ENCODE results near the gene SEMA3G.

SEMA3G gene

GRCh38 chr3:52447512-52448355 lies 2.8 kb upstream of the SEMA3G start:
- H3K9me3 ChIP-seq (ENCODE audit: control insufficient read depth, low read depth, low read length), result no peaks in the 10 kb centered on the region
- no peak overlapping the region for H3K9ac ChIP-seq (ENCODE audit: low read length)
- H3K4me3 ChIP-seq (ENCODE audit: low read length), result no peak overlapping the region
- no peaks in the 10 kb centered on the region for H3K36me3 ChIP-seq (ENCODE audit: control insufficient read depth, low read depth, low read length)
- H3K4me1 ChIP-seq (ENCODE audit: control insufficient read depth, low read depth, low read length), result no peaks in the 10 kb centered on the region
- no peak overlapping the region for H3K27ac ChIP-seq (ENCODE audit: low read length)
- H3K27me3 ChIP-seq (ENCODE audit: control insufficient read depth, insufficient read depth, low read length), result no peaks in the 10 kb centered on the region

- Histone ChIP-seq H3K9ac (ENCODE audit: low read length) (no peak overlapping the region), H3K27ac (ENCODE audit: low read length) (no peak overlapping the region), H3K4me3 (ENCODE audit: low read length) (no peak overlapping the region), H3K9me3 (ENCODE audit: control insufficient read depth, low read depth, low read length) (no peaks in the 10 kb centered on the region), H3K36me3 (ENCODE audit: control insufficient read depth, low read depth, low read length) (no peaks in the 10 kb centered on the region), H3K4me1 (ENCODE audit: control insufficient read depth, low read depth, low read length) (no peaks in the 10 kb centered on the region), H3K27me3 (ENCODE audit: control insufficient read depth, insufficient read depth, low read length) (no peaks in the 10 kb centered on the region)
Measured at GRCh38 chr3:52446631-52447511, 2.0 kb upstream of the SEMA3G start.

- Histone ChIP-seq H3K9ac (ENCODE audit: low read length) (no peak overlapping the region), H3K27ac (ENCODE audit: low read length) (no peak overlapping the region), H3K4me3 (ENCODE audit: low read length) (no peak overlapping the region), H3K4me1 (ENCODE audit: control insufficient read depth, low read depth, low read length) (no peaks in the 10 kb centered on the region), H3K27me3 (ENCODE audit: control insufficient read depth, insufficient read depth, low read length) (no peaks in the 10 kb centered on the region), H3K36me3 (ENCODE audit: control insufficient read depth, low read depth, low read length) (no peaks in the 10 kb centered on the region), H3K9me3 (ENCODE audit: control insufficient read depth, low read depth, low read length) (no peaks in the 10 kb centered on the region)
Measured at GRCh38 chr3:52446042-52446441, 1.1 kb upstream of the SEMA3G start.

- Histone ChIP-seq H3K4me1 (ENCODE audit: control insufficient read depth, low read depth, low read length) (no peaks in the 10 kb centered on the region), H3K4me3 (ENCODE audit: low read length) (peak overlapping the region; percentile 10), H3K27me3 (ENCODE audit: control insufficient read depth, insufficient read depth, low read length) (no peaks in the 10 kb centered on the region), H3K9me3 (ENCODE audit: control insufficient read depth, low read depth, low read length) (no peaks in the 10 kb centered on the region), H3K36me3 (ENCODE audit: control insufficient read depth, low read depth, low read length) (no peaks in the 10 kb centered on the region), H3K9ac (ENCODE audit: low read length) (no peak overlapping the region), H3K27ac (ENCODE audit: low read length) (no peak overlapping the region)
Measured at GRCh38 chr3:52443791-52444687, 864 bp downstream of the SEMA3G start.

- no peaks in the 10 kb centered on the region for H3K4me1 ChIP-seq (ENCODE audit: control insufficient read depth, low read depth, low read length)
- no peaks in the 10 kb centered on the region for H3K27me3 ChIP-seq (ENCODE audit: control insufficient read depth, insufficient read depth, low read length)
- H3K9ac ChIP-seq (ENCODE audit: low read length), result no peak overlapping the region
- no peak overlapping the region for H3K4me3 ChIP-seq (ENCODE audit: low read length)
- no peak overlapping the region for H3K27ac ChIP-seq (ENCODE audit: low read length)
- H3K9me3 ChIP-seq (ENCODE audit: control insufficient read depth, low read depth, low read length), result no peaks in the 10 kb centered on the region
- H3K36me3 ChIP-seq (ENCODE audit: control insufficient read depth, low read depth, low read length), result no peaks in the 10 kb centered on the region
Measured at GRCh38 chr3:52443268-52443610, 1.7 kb downstream of the SEMA3G start.

GRCh38 chr3:52442409-52443267 lies 2.3 kb downstream of the SEMA3G start:
- Histone ChIP-seq H3K9ac (ENCODE audit: low read length) (no peak overlapping the region), H3K36me3 (ENCODE audit: control insufficient read depth, low read depth, low read length) (no peaks in the 10 kb centered on the region), H3K27ac (ENCODE audit: low read length) (no peak overlapping the region), H3K4me3 (ENCODE audit: low read length) (no peak overlapping the region), H3K9me3 (ENCODE audit: control insufficient read depth, low read depth, low read length) (no peaks in the 10 kb centered on the region), H3K27me3 (ENCODE audit: control insufficient read depth, insufficient read depth, low read length) (no peaks in the 10 kb centered on the region), H3K4me1 (ENCODE audit: control insufficient read depth, low read depth, low read length) (no peaks in the 10 kb centered on the region)

- Histone ChIP-seq H3K9ac (ENCODE audit: low read length) (no peak overlapping the region), H3K27me3 (ENCODE audit: control insufficient read depth, insufficient read depth, low read length) (no peaks in the 10 kb centered on the region), H3K4me3 (ENCODE audit: low read length) (no peak overlapping the region), H3K36me3 (ENCODE audit: control insufficient read depth, low read depth, low read length) (no peaks in the 10 kb centered on the region), H3K27ac (ENCODE audit: low read length) (no peak overlapping the region), H3K4me1 (ENCODE audit: control insufficient read depth, low read depth, low read length) (no peaks in the 10 kb centered on the region), H3K9me3 (ENCODE audit: control insufficient read depth, low read depth, low read length) (no peaks in the 10 kb centered on the region)
Measured at GRCh38 chr3:52441772-52442332, 3.1 kb downstream of the SEMA3G start.

GRCh38 chr3:52441091-52441771 lies 3.7 kb downstream of the SEMA3G start:
- Histone ChIP-seq H3K27ac (ENCODE audit: low read length) (no peak overlapping the region), H3K36me3 (ENCODE audit: control insufficient read depth, low read depth, low read length) (no peaks in the 10 kb centered on the region), H3K27me3 (ENCODE audit: control insufficient read depth, insufficient read depth, low read length) (no peaks in the 10 kb centered on the region), H3K4me3 (ENCODE audit: low read length) (no peak overlapping the region), H3K9ac (ENCODE audit: low read length) (no peak overlapping the region), H3K9me3 (ENCODE audit: control insufficient read depth, low read depth, low read length) (no peaks in the 10 kb centered on the region), H3K4me1 (ENCODE audit: control insufficient read depth, low read depth, low read length) (no peaks in the 10 kb centered on the region)

GRCh38 chr3:52440671-52441070 lies 4.2 kb downstream of the SEMA3G start:
- Histone ChIP-seq H3K9me3 (ENCODE audit: control insufficient read depth, low read depth, low read length) (no peaks in the 10 kb centered on the region), H3K27me3 (ENCODE audit: control insufficient read depth, insufficient read depth, low read length) (no peaks in the 10 kb centered on the region), H3K27ac (ENCODE audit: low read length) (no peak overlapping the region), H3K36me3 (ENCODE audit: control insufficient read depth, low read depth, low read length) (no peaks in the 10 kb centered on the region), H3K4me1 (ENCODE audit: control insufficient read depth, low read depth, low read length) (no peaks in the 10 kb centered on the region), H3K4me3 (ENCODE audit: low read length) (no peak overlapping the region), H3K9ac (ENCODE audit: low read length) (no peak overlapping the region)

- H3K9ac ChIP-seq (ENCODE audit: low read length), result no peak overlapping the region
- H3K36me3 ChIP-seq (ENCODE audit: control insufficient read depth, low read depth, low read length), result no peaks in the 10 kb centered on the region
Measured at GRCh38 chr3:52440249-52440551, 4.7 kb downstream of the SEMA3G start.

More at GRCh38 chr3:52440249-52440551, 4.7 kb downstream of the SEMA3G start:
- H3K9me3 ChIP-seq (ENCODE audit: control insufficient read depth, low read depth, low read length), result no peaks in the 10 kb centered on the region
- H3K4me1 ChIP-seq (ENCODE audit: control insufficient read depth, low read depth, low read length), result no peaks in the 10 kb centered on the region
- no peak overlapping the region for H3K4me3 ChIP-seq (ENCODE audit: low read length)
- no peak overlapping the region for H3K27ac ChIP-seq (ENCODE audit: low read length)
- no peaks in the 10 kb centered on the region for H3K27me3 ChIP-seq (ENCODE audit: control insufficient read depth, insufficient read depth, low read length)

All from iPS-18a (cell line).